ENCODE data around the gene CNTNAP2. TPM values are rescaled to one million over a fixed set of nuclear protein-coding genes. Genes with fewer than 3 reads are reported as not detected.

CNTNAP2 gene
- total RNA-seq, 3 donors from 2014 or later (not counting 1 experiment from before 2014, with no cell fraction given): 0.18 to 1.1 TPM; not detected in 1

GRCh38 chr7:148148456-148148855, 2031.9 kb downstream of the CNTNAP2 start:
- Histone ChIP-seq H3K4me3 (ENCODE audit: low read length) (no peak overlapping the region), H3K27me3 (ENCODE audit: control insufficient read depth, insufficient read depth, low read length) (no peaks in the 10 kb centered on the region), H3K9me3 (ENCODE audit: control insufficient read depth, insufficient read depth, low read length) (no peaks in the 10 kb centered on the region), H3K4me1 (ENCODE audit: control insufficient read depth, insufficient read depth, low read length) (no peaks in the 10 kb centered on the region), H3K36me3 (ENCODE audit: control insufficient read depth, insufficient read depth, low read length) (no peaks in the 10 kb centered on the region), H3K27ac (ENCODE audit: low read length) (no peak overlapping the region)
- 93% methylated on average over 3 of the region's 3 CpGs for WGBS (ENCODE audit: insufficient coverage)
- no peak for TF ChIP-seq CTCF (IDR thresholded peaks at IDR 0.05)
- peaks cover 0 to 5% of the 10 kb centered on the region in 2 donors for H3K27me3 Mint-ChIP-seq (ENCODE audit: low read depth in 2 of 2)
- no peak overlapping the region for H3K27ac Mint-ChIP-seq
- intact Hi-C loops (cut with micrococcal nuclease): no loop called here
- peaks cover 0 to 4% of the 10 kb centered on the region in 2 donors for H3K9me3 Mint-ChIP-seq
- no peaks in the 10 kb centered on the region for H3K4me1 Mint-ChIP-seq
- no peak for ATAC-seq
- no peak overlapping the region for H3K4me3 Mint-ChIP-seq
- H3K36me3 Mint-ChIP-seq: no peaks in the 10 kb centered on the region
- no peak for DNase-seq

GRCh38 chr7:148149730-148150129, 2033.1 kb downstream of the CNTNAP2 start:
- H3K4me3 Mint-ChIP-seq: no peak overlapping the region
- no peak overlapping the region for H3K27ac Mint-ChIP-seq
- H3K27me3 Mint-ChIP-seq (ENCODE audit: low read depth in 2 of 2): peaks cover 0 to 5% of the 10 kb centered on the region in 2 donors
- no peaks in the 10 kb centered on the region for H3K9me3 ChIP-seq (ENCODE audit: control insufficient read depth, insufficient read depth, low read length)
- ATAC-seq (no peak), DNase-seq (no peak)
- no peaks in the 10 kb centered on the region for H3K4me1 ChIP-seq (ENCODE audit: control insufficient read depth, insufficient read depth, low read length)
- intact Hi-C loops (cut with micrococcal nuclease): no loop called here
- no peaks in the 10 kb centered on the region for H3K36me3 Mint-ChIP-seq
- TF ChIP-seq CTCF (IDR thresholded peaks at IDR 0.05): no peak
- no peaks in the 10 kb centered on the region for H3K36me3 ChIP-seq (ENCODE audit: control insufficient read depth, insufficient read depth, low read length)
- H3K4me1 Mint-ChIP-seq: no peaks in the 10 kb centered on the region
- WGBS (ENCODE audit: insufficient coverage): 90% methylated on average over 3 of the region's 3 CpGs
- H3K4me3 ChIP-seq (ENCODE audit: low read length): no peak overlapping the region
- no peak overlapping the region for H3K27ac ChIP-seq (ENCODE audit: low read length)
- no peaks in the 10 kb centered on the region for H3K27me3 ChIP-seq (ENCODE audit: control insufficient read depth, insufficient read depth, low read length)
- H3K9me3 Mint-ChIP-seq: peaks cover 0 to 4% of the 10 kb centered on the region in 2 donors

- no peak overlapping the region for H3K27ac Mint-ChIP-seq
- H3K9me3 Mint-ChIP-seq: peaks cover 0 to 4% of the 10 kb centered on the region in 2 donors
- DNase-seq (no peak), ATAC-seq (no peak)
- Histone ChIP-seq H3K27ac (ENCODE audit: low read length) (no peak overlapping the region), H3K27me3 (ENCODE audit: control insufficient read depth, insufficient read depth, low read length) (no peaks in the 10 kb centered on the region), H3K9me3 (ENCODE audit: control insufficient read depth, insufficient read depth, low read length) (no peaks in the 10 kb centered on the region), H3K36me3 (ENCODE audit: control insufficient read depth, insufficient read depth, low read length) (no peaks in the 10 kb centered on the region), H3K4me1 (ENCODE audit: control insufficient read depth, insufficient read depth, low read length) (no peaks in the 10 kb centered on the region), H3K4me3 (ENCODE audit: low read length) (no peak overlapping the region)
- intact Hi-C loops (cut with micrococcal nuclease): no loop called here
- H3K36me3 Mint-ChIP-seq: no peaks in the 10 kb centered on the region
- 89% methylated on average over 2 of the region's 2 CpGs for whole genome bisulfite sequencing (ENCODE audit: insufficient coverage)
- TF ChIP-seq CTCF (IDR thresholded peaks at IDR 0.05): no peak
- peaks cover 0 to 5% of the 10 kb centered on the region in 2 donors for H3K27me3 Mint-ChIP-seq (ENCODE audit: low read depth in 2 of 2)
- no peaks in the 10 kb centered on the region for H3K4me1 Mint-ChIP-seq
- no peak overlapping the region for H3K4me3 Mint-ChIP-seq
These were observed 2035.2 kb downstream of the CNTNAP2 start for GRCh38 chr7:148151778-148152177.

GRCh38 chr7:148153616-148154284, 2037.1 kb downstream of the CNTNAP2 start:
- no peaks in the 10 kb centered on the region for H3K4me1 ChIP-seq (ENCODE audit: control insufficient read depth, insufficient read depth, low read length)
- no peaks in the 10 kb centered on the region for H3K36me3 ChIP-seq (ENCODE audit: control insufficient read depth, insufficient read depth, low read length)
- 92% methylated on average over 6 of the region's 6 CpGs for WGBS (ENCODE audit: insufficient coverage)
- Mint-ChIP-seq H3K4me3 (no peak overlapping the region), H3K4me1 (no peaks in the 10 kb centered on the region), H3K27ac (no peak overlapping the region), H3K9me3 (peaks cover 0 to 4% of the 10 kb centered on the region in 2 donors), H3K36me3 (no peaks in the 10 kb centered on the region), H3K27me3 (ENCODE audit: low read depth in 2 of 2) (peaks cover 0 to 5% of the 10 kb centered on the region in 2 donors)
- H3K9me3 ChIP-seq (ENCODE audit: control insufficient read depth, insufficient read depth, low read length): no peaks in the 10 kb centered on the region
- DNase-seq (no peak), ATAC-seq (no peak)
- no peak for TF ChIP-seq CTCF (IDR thresholded peaks at IDR 0.05)
- intact Hi-C loops (cut with micrococcal nuclease): no loop called here
- H3K27me3 ChIP-seq (ENCODE audit: control insufficient read depth, insufficient read depth, low read length): no peaks in the 10 kb centered on the region
- H3K27ac ChIP-seq (ENCODE audit: low read length): no peak overlapping the region
- no peak overlapping the region for H3K4me3 ChIP-seq (ENCODE audit: low read length)

Data from natural killer cell (primary cell).